Neural cell (in vitro differentiated cells): ENCODE data around the gene EFHD1. TPM values are rescaled to one million over a fixed set of nuclear protein-coding genes. Genes with fewer than 3 reads are reported as not detected.

ENCODE experiments used
- H2AFZ ChIP-seq: fragments of 200-600, 300-800 bp; sonication (generic), shearing (Covaris generic); 2 replicates; pipeline ENCODE4 v1.6.0; 2014; ENCODE audit warnings: low read depth, mild to moderate bottlenecking, antibody characterized with exemption, low read length, moderate library complexity
- H3F3A ChIP-seq: fragments of 200-600 bp; shearing (Covaris generic); 2 replicates; pipeline ENCODE4 v1.6.1; 2016; ENCODE audit warnings: mild to moderate bottlenecking, moderate library complexity, mixed read lengths, antibody characterized with exemption, low read length; ENCODE audit not compliant: insufficient read depth, poor library complexity, severe bottlenecking
- H3K27ac ChIP-seq: fragments of 200-600, 300-800 bp; sonication (generic), shearing (Covaris generic); 2 replicates; pipeline ENCODE4 v1.5.1; 2014; ENCODE audit warnings: mild to moderate bottlenecking, low read length, moderate library complexity
- H3K27me3 ChIP-seq: fragments of 300-800, 200-600 bp; sonication (generic), shearing (Covaris generic); 2 replicates; pipeline ENCODE4 v1.6.0; 2014; ENCODE audit warnings: mild to moderate bottlenecking, low read depth, low read length, moderate library complexity; ENCODE audit not compliant: insufficient read depth
- H3K36me3 ChIP-seq: fragments of 300-800, 200-600 bp; sonication (generic), shearing (Covaris generic); 2 replicates; pipeline ENCODE4 v1.5.1; 2014; ENCODE audit warnings: mild to moderate bottlenecking, antibody characterized with exemption, low read length, moderate library complexity; ENCODE audit not compliant: insufficient read depth
- H3K4me2 ChIP-seq: fragments of 300-800, 200-600 bp; sonication (generic), shearing (Covaris generic); 2 replicates; pipeline ENCODE4 v1.6.0; 2014; ENCODE audit warnings: mild to moderate bottlenecking, low read length
- H3K4me3 ChIP-seq: fragments of 300-800, 200-600 bp; sonication (generic), shearing (Covaris generic); 2 replicates; pipeline ENCODE4 v1.5.1; 2014; ENCODE audit warnings: mild to moderate bottlenecking, low read length, moderate library complexity
- H3K79me2 ChIP-seq: fragments of 200-600 bp; shearing (Covaris generic); replicated peaks from 2 replicates; pipeline ENCODE4 v1.6.0; 2014; ENCODE audit warnings: mild to moderate bottlenecking, low read length, moderate library complexity; ENCODE audit not compliant: insufficient read depth
- H3K9ac ChIP-seq: fragments of 300-800, 200-600 bp; sonication (generic), shearing (Covaris generic); 2 replicates; pipeline ENCODE4 v1.6.1; 2016; ENCODE audit warnings: mild to moderate bottlenecking, low read length, mixed read lengths
- H3K9me2 ChIP-seq: fragments of 200-600 bp; shearing (Covaris generic); 2 replicates; pipeline ENCODE4 v1.6.1; 2016; ENCODE audit warnings: mild to moderate bottlenecking, low read length, mixed read lengths; ENCODE audit not compliant: insufficient read depth
- H3K9me3 ChIP-seq: fragments of 200-600, 300-800 bp; sonication (generic), shearing (Covaris generic); 2 replicates; pipeline ENCODE4 v1.6.1; 2016; ENCODE audit warnings: mild to moderate bottlenecking, mixed run types, low read length, moderate library complexity, mixed read lengths
- H4K20me1 ChIP-seq: fragments of 200-600 bp; shearing (Covaris generic); 2 replicates; pipeline ENCODE4 v1.6.1; 2016; ENCODE audit warnings: mild to moderate bottlenecking, mixed run types; ENCODE audit not compliant: insufficient read depth
- EP300 ChIP-seq: fragments of 450-650 bp; conservative IDR thresholded peaks from 2 replicates; pipeline ENCODE4 v1.6.1; 2014; ENCODE audit warnings: antibody characterized with exemption, mild to moderate bottlenecking, moderate library complexity; ENCODE audit not compliant: poor library complexity, severe bottlenecking
- EZH2 ChIP-seq: fragments of 200-600, 300-800 bp; shearing (Covaris generic), sonication (generic); IDR thresholded peaks from 2 replicates; pipeline ENCODE4 v1.6.1; 2014; ENCODE audit warnings: antibody characterized with exemption, low read length, borderline replicate concordance, mild to moderate bottlenecking; ENCODE audit not compliant: insufficient read depth, poor library complexity, severe bottlenecking
- MXI1 ChIP-seq: fragments of 450-650 bp; conservative IDR thresholded peaks from 2 replicates; pipeline ENCODE4 v1.6.1; 2014; ENCODE audit warnings: antibody characterized with exemption, mild to moderate bottlenecking; ENCODE audit not compliant: poor library complexity, severe bottlenecking
- POLR2AphosphoS5 ChIP-seq: IDR thresholded peaks from 2 replicates; pipeline ENCODE4 v1.6.1; 2012
- RAD21 ChIP-seq: fragments of 450-650 bp; conservative IDR thresholded peaks from 2 replicates; pipeline ENCODE4 v1.6.1; 2014; ENCODE audit warnings: antibody characterized with exemption, mild to moderate bottlenecking, moderate library complexity
- SMC3 ChIP-seq: fragments of 450-650 bp; conservative IDR thresholded peaks from 2 replicates; pipeline ENCODE4 v1.6.1; 2014; ENCODE audit warnings: antibody characterized with exemption, mild to moderate bottlenecking, moderate library complexity; ENCODE audit not compliant: poor library complexity
- TAF1 ChIP-seq: IDR thresholded peaks from 2 replicates; pipeline ENCODE4 v1.6.1; 2012; ENCODE audit warnings: low read depth
- polyA plus RNA-seq: library from polyadenylated mRNA; depleted of rRNA; stranded (reverse); fragments of >200 nt; gene quantifications from 2 replicates; pipeline ENCODE4 v1.2.3, GENCODE V29; 2014
- TF ChIP-seq, protein P1 (sequence below): fragments of 450-650 bp; IDR thresholded peaks from 2 replicates; pipeline ENCODE4 v1.5.1; 2014; ENCODE audit warnings: antibody characterized with exemption, mild to moderate bottlenecking, moderate library complexity; ENCODE audit not compliant: poor library complexity, severe bottlenecking
- TF ChIP-seq, protein P2 (sequence below): IDR thresholded peaks from 2 replicates; pipeline ENCODE4 v1.6.1; 2012; ENCODE audit warnings: borderline replicate concordance

EFHD1 gene
- polyA plus RNA-seq, 1 donor from 2014 or later: not detected

DNA sequence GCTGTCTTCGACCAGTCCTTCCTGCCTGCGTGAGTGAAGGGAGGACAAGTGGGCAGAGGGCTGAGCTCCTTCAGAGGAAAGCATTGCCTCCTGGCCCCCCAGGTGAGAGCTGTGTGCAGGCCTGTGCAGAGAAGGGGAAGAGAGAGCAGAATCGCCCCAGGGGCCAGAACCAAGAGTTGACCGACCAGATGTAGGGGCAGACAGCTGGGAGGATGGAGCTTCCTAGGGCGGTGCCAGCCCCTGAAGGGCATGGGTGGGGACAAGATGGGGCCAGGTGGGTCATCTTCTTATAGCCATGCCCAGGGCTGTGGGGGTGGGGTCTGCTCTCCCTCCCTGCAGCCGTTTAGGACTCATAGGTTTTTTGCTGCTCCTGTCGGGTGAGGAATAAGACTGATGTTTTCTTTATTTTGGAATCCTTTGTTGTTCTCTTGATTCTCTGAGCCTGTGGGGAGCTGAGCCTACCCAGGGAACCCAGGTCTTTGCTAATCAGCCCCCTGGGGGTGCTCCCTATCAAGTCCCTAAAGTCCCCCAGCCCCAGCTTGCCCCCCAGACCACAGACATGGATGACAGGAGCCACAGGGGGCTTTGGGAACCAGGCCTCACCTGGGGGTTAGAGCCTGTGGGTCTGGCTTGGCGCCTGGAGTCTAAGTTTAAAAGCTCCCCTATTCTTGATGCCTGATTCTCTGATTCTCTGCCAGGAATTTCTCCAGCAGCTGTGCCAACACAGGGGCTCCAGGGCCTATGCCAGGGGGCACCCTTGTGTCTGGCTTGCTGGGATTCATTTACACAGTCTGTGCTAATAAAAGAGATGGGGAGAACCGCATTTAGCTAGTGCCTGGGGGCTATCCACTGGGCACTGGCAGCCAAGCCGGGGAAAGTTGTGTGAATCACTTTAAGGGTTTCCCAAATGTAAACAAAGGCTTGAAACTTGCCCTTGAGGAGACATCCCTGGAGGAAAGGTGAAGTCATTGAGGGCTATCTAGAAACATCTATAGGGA, 9.3 kb upstream of the EFHD1 start:
- no peak overlapping the region for H2AFZ ChIP-seq
- H3K27ac ChIP-seq: no peak overlapping the region
- H3F3A ChIP-seq: no peaks in the 10 kb centered on the region
- H3K4me2 ChIP-seq: no peak overlapping the region
- no peaks in the 10 kb centered on the region for H3K9me3 ChIP-seq
- H3K9me2 ChIP-seq: no peaks in the 10 kb centered on the region
- no peaks in the 10 kb centered on the region for H3K27me3 ChIP-seq
- H3K9ac ChIP-seq: no peak overlapping the region
- H3K4me3 ChIP-seq: no peak overlapping the region
- no peaks in the 10 kb centered on the region for H3K79me2 ChIP-seq
- no peaks in the 10 kb centered on the region for H3K36me3 ChIP-seq
- no peaks in the 10 kb centered on the region for H4K20me1 ChIP-seq
- TF ChIP-seq RAD21: no peak
- TF ChIP-seq, protein P1, sequence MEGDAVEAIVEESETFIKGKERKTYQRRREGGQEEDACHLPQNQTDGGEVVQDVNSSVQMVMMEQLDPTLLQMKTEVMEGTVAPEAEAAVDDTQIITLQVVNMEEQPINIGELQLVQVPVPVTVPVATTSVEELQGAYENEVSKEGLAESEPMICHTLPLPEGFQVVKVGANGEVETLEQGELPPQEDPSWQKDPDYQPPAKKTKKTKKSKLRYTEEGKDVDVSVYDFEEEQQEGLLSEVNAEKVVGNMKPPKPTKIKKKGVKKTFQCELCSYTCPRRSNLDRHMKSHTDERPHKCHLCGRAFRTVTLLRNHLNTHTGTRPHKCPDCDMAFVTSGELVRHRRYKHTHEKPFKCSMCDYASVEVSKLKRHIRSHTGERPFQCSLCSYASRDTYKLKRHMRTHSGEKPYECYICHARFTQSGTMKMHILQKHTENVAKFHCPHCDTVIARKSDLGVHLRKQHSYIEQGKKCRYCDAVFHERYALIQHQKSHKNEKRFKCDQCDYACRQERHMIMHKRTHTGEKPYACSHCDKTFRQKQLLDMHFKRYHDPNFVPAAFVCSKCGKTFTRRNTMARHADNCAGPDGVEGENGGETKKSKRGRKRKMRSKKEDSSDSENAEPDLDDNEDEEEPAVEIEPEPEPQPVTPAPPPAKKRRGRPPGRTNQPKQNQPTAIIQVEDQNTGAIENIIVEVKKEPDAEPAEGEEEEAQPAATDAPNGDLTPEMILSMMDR: no peak
- TF ChIP-seq TAF1: no peak
- TF ChIP-seq EZH2: no peak
- no peak for TF ChIP-seq MXI1
- TF ChIP-seq EP300: no peak

DNA sequence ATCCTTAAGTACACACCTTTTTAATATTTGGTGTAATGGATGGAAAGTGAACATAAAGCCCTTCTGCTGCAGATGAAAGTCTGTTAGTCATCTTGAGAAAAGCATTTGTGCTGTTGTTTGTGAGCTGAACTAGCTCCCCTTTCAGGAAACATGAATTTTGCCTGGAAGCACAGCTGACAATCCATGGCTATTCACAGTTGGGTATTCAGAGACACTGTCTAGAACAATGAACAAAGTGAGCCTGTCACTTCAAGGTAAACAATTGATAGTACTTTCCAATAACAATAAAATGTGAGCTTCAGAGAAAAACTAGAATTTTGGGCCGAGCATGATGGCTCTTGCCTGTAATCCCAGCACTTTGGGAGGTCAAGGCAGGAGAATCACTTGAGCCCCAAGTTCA, 6.8 kb upstream of the EFHD1 start:
- Histone ChIP-seq H4K20me1 (no peaks in the 10 kb centered on the region), H3K9me2 (no peaks in the 10 kb centered on the region), H3K4me3 (no peak overlapping the region), H3K27ac (no peak overlapping the region), H3K9ac (no peak overlapping the region), H3K4me2 (no peak overlapping the region), H3K79me2 (no peaks in the 10 kb centered on the region), H3F3A (no peaks in the 10 kb centered on the region), H3K27me3 (no peaks in the 10 kb centered on the region), H3K9me3 (no peaks in the 10 kb centered on the region), H3K36me3 (no peaks in the 10 kb centered on the region), H2AFZ (no peak overlapping the region)
- TF ChIP-seq, protein P2, sequence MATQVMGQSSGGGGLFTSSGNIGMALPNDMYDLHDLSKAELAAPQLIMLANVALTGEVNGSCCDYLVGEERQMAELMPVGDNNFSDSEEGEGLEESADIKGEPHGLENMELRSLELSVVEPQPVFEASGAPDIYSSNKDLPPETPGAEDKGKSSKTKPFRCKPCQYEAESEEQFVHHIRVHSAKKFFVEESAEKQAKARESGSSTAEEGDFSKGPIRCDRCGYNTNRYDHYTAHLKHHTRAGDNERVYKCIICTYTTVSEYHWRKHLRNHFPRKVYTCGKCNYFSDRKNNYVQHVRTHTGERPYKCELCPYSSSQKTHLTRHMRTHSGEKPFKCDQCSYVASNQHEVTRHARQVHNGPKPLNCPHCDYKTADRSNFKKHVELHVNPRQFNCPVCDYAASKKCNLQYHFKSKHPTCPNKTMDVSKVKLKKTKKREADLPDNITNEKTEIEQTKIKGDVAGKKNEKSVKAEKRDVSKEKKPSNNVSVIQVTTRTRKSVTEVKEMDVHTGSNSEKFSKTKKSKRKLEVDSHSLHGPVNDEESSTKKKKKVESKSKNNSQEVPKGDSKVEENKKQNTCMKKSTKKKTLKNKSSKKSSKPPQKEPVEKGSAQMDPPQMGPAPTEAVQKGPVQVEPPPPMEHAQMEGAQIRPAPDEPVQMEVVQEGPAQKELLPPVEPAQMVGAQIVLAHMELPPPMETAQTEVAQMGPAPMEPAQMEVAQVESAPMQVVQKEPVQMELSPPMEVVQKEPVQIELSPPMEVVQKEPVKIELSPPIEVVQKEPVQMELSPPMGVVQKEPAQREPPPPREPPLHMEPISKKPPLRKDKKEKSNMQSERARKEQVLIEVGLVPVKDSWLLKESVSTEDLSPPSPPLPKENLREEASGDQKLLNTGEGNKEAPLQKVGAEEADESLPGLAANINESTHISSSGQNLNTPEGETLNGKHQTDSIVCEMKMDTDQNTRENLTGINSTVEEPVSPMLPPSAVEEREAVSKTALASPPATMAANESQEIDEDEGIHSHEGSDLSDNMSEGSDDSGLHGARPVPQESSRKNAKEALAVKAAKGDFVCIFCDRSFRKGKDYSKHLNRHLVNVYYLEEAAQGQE: no peak
- TF ChIP-seq, protein P1: no peak
- TF ChIP-seq EZH2: no peak
- no peak for TF ChIP-seq POLR2AphosphoS5
- no peak for TF ChIP-seq RAD21
- no peak for TF ChIP-seq EP300
- no peak for TF ChIP-seq SMC3
